ENCODE measurements around the gene XXYLT1. TPM values are rescaled to one million over a fixed set of nuclear protein-coding genes. Genes with fewer than 3 reads are reported as not detected.

XXYLT1 gene
- total and polyA plus RNA-seq, 2 of the 8 experiments (the other 6 are each of a cell fraction or from before 2014, with no cell fraction given): 18.9 to 23.8 TPM

GRCh38 chr3:195212033-195212748 is 58.8 kb downstream of the XXYLT1 start (continued):
- TF ChIP-seq RAD21 (IDR thresholded peaks at IDR 0.05 in 1 of 2, conservative IDR thresholded peaks at IDR 0.05 in 1 of 2; ENCODE audit: low read depth in 2 of 2, low read length in 2 of 2): no peak
- no peak for TF ChIP-seq TAF7 (optimal IDR thresholded peaks at IDR 0.05; ENCODE audit: borderline replicate concordance, low read depth, low read length)
- no peak for TF ChIP-seq CBX8 (IDR thresholded peaks at IDR 0.05; ENCODE audit: borderline replicate concordance, low read depth, low read length)
- no peak for TF ChIP-seq CTCF (IDR thresholded peaks at IDR 0.05; ENCODE audit: control extremely low read depth in 1 of 3, insufficient read depth in 1 of 3, low read depth in 1 of 3, low read length in 3 of 3)
